GM12891 (cell line): Measurements from ENCODE around the gene NBEA.

ENCODE experiments used
- PAX5 ChIP-seq: IDR thresholded peaks from 2 replicates; pipeline ENCODE4 v1.6.1; 2011; ENCODE audit warnings: low read length, moderate library complexity, mild to moderate bottlenecking; ENCODE audit not compliant: insufficient read depth, severe bottlenecking
- POLR2A ChIP-seq: IDR thresholded peaks from 2 replicates; pipeline ENCODE4 v1.6.1; 2011; ENCODE audit warnings: low read depth, low read length, control low read depth
- POLR2AphosphoS5 ChIP-seq: IDR thresholded peaks from 2 replicates; pipeline ENCODE4 v1.6.1; 2011; ENCODE audit warnings: low read depth, low read length, control low read depth
- POU2F2 ChIP-seq: IDR thresholded peaks from 2 replicates; pipeline ENCODE4 v1.6.1; 2011; ENCODE audit warnings: low read depth, mild to moderate bottlenecking, control low read depth, low read length, moderate library complexity
- SPI1 ChIP-seq: IDR thresholded peaks from 2 replicates; pipeline ENCODE4 v1.6.1; 2011; ENCODE audit warnings: low read depth, low read length, control low read depth
- TAF1 ChIP-seq: IDR thresholded peaks from 2 replicates; pipeline ENCODE4 v1.6.1; 2011; ENCODE audit warnings: low read depth, low read length, control low read depth

- TF ChIP-seq POLR2A (no peak), SPI1 (no peak), PAX5 (no peak), TAF1 (no peak), POLR2AphosphoS5 (no peak), POU2F2 (no peak)
Observed at GRCh38 chr13:35597451-35597850, 655.4 kb downstream of the NBEA start.
